ENCODE data around the gene LTBP3. TPM values are rescaled to one million over a fixed set of nuclear protein-coding genes. Genes with fewer than 3 reads are reported as not detected.

The LTBP3 gene
- polyA plus RNA-seq, 1 of the 3 experiments (the other 2 are of a cell fraction) = 167 TPM

DNA sequence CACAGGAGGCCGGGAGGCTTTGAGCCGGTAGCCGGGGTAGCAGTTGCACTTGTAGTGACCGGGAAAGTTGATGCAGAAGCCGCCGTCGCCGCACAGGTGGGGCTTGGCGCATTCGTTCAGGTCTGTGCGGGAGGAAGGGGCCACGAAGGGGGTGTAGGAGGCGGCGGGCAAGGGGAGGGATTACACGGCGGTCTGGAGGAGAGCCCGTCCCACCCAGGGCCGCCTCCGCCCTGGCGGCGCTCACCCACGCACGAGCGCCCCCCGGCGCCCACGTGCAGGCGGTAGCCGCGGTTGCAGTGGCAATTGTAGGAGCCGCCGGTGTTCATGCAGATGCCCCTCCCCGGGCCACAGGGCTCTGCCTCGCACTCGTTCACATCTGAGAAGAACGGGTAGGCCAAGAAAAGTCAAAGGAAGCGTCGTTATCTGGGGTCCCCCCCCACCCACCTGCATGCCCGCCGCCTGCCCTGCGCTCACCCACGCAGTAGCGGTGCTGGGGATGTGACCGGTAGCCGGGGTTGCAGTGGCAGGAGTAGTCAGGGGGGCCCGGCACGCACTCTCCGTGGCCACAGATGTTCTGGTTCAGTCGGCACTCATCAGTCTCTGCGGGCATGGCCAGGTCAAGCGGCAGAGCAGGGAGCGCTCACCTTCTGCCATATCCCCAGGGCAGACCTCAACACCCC, 10.6 kb downstream of the LTBP3 start:
- H3K9me2 ChIP-seq = no peaks in the 10 kb centered on the region
- H3K79me2 ChIP-seq (ENCODE audit: insufficient read depth) = peaks cover 12% of the 10 kb centered on the region; the same call in 1 of the 2 replicates
- H3F3A ChIP-seq (replicated peaks; ENCODE audit: insufficient read depth) = peaks cover 2% of the 10 kb centered on the region
- no peaks in the 10 kb centered on the region for H3K27me3 ChIP-seq (ENCODE audit: insufficient read depth)
- no peak overlapping the region for H3K9ac ChIP-seq
- POLR2A ChIA-PET = no interaction called here
- no peaks in the 10 kb centered on the region for H3K9me3 ChIP-seq
- 97% methylated on average over 44 of the region's 52 CpGs for WGBS (ENCODE audit: low lambda C conversion rate)
- DNase-seq = no peak
- H3K36me3 ChIP-seq (replicated peaks in 1 of 2; ENCODE audit: control insufficient read depth in 1 of 2, insufficient read depth in 2 of 2, low read length in 1 of 2) = peaks cover 27 to 57% of the 10 kb centered on the region in 2 experiments
- H3K27ac ChIP-seq (ENCODE audit: low read depth in 2 of 2, low read length in 1 of 2) = no peak overlapping the region
- H4K20me1 ChIP-seq (ENCODE audit: insufficient read depth) = 0 out of 2 replicates have a peak, but pooled peaks cover 7% of the 10 kb centered on the region
- H3K4me2 ChIP-seq = no peak overlapping the region
- H2AFZ ChIP-seq (ENCODE audit: low read depth) = no peak overlapping the region
- no peak overlapping the region for H3K4me3 ChIP-seq (ENCODE audit: low read depth in 2 of 2, low read length in 1 of 2)
- TF ChIP-seq RCOR1 (IDR thresholded peaks at IDR 0.05; ENCODE audit: low read length) = no peak
- TF ChIP-seq EP300 (IDR thresholded peaks at IDR 0.05; ENCODE audit: borderline replicate concordance in 1 of 2, low read depth in 1 of 2, low read length in 1 of 2) = no peak
- TF ChIP-seq, protein P1, sequence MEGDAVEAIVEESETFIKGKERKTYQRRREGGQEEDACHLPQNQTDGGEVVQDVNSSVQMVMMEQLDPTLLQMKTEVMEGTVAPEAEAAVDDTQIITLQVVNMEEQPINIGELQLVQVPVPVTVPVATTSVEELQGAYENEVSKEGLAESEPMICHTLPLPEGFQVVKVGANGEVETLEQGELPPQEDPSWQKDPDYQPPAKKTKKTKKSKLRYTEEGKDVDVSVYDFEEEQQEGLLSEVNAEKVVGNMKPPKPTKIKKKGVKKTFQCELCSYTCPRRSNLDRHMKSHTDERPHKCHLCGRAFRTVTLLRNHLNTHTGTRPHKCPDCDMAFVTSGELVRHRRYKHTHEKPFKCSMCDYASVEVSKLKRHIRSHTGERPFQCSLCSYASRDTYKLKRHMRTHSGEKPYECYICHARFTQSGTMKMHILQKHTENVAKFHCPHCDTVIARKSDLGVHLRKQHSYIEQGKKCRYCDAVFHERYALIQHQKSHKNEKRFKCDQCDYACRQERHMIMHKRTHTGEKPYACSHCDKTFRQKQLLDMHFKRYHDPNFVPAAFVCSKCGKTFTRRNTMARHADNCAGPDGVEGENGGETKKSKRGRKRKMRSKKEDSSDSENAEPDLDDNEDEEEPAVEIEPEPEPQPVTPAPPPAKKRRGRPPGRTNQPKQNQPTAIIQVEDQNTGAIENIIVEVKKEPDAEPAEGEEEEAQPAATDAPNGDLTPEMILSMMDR (IDR thresholded peaks at IDR 0.05) = no peak
- TF ChIP-seq, protein P2, sequence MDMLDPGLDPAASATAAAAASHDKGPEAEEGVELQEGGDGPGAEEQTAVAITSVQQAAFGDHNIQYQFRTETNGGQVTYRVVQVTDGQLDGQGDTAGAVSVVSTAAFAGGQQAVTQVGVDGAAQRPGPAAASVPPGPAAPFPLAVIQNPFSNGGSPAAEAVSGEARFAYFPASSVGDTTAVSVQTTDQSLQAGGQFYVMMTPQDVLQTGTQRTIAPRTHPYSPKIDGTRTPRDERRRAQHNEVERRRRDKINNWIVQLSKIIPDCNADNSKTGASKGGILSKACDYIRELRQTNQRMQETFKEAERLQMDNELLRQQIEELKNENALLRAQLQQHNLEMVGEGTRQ (IDR thresholded peaks at IDR 0.05; ENCODE audit: borderline replicate concordance, low read depth, low read length) = no peak
- no peak for TF ChIP-seq FOSL2 (IDR thresholded peaks at IDR 0.05; ENCODE audit: borderline replicate concordance, low read depth)
- no peak for TF ChIP-seq CHD2 (IDR thresholded peaks at IDR 0.05; ENCODE audit: low read length, partially characterized antibody)
- TF ChIP-seq, protein P3, sequence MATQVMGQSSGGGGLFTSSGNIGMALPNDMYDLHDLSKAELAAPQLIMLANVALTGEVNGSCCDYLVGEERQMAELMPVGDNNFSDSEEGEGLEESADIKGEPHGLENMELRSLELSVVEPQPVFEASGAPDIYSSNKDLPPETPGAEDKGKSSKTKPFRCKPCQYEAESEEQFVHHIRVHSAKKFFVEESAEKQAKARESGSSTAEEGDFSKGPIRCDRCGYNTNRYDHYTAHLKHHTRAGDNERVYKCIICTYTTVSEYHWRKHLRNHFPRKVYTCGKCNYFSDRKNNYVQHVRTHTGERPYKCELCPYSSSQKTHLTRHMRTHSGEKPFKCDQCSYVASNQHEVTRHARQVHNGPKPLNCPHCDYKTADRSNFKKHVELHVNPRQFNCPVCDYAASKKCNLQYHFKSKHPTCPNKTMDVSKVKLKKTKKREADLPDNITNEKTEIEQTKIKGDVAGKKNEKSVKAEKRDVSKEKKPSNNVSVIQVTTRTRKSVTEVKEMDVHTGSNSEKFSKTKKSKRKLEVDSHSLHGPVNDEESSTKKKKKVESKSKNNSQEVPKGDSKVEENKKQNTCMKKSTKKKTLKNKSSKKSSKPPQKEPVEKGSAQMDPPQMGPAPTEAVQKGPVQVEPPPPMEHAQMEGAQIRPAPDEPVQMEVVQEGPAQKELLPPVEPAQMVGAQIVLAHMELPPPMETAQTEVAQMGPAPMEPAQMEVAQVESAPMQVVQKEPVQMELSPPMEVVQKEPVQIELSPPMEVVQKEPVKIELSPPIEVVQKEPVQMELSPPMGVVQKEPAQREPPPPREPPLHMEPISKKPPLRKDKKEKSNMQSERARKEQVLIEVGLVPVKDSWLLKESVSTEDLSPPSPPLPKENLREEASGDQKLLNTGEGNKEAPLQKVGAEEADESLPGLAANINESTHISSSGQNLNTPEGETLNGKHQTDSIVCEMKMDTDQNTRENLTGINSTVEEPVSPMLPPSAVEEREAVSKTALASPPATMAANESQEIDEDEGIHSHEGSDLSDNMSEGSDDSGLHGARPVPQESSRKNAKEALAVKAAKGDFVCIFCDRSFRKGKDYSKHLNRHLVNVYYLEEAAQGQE (IDR thresholded peaks at IDR 0.05; ENCODE audit: low read depth, low read length) = no peak
- no peak for TF ChIP-seq TAF1 (IDR thresholded peaks at IDR 0.05; ENCODE audit: borderline replicate concordance, low read depth, low read length)
- TF ChIP-seq MEF2A (IDR thresholded peaks at IDR 0.05; ENCODE audit: borderline replicate concordance, low read depth) = no peak
- no peak for TF ChIP-seq RAD21 (IDR thresholded peaks at IDR 0.05; ENCODE audit: low read length)
- TF ChIP-seq, protein P4, sequence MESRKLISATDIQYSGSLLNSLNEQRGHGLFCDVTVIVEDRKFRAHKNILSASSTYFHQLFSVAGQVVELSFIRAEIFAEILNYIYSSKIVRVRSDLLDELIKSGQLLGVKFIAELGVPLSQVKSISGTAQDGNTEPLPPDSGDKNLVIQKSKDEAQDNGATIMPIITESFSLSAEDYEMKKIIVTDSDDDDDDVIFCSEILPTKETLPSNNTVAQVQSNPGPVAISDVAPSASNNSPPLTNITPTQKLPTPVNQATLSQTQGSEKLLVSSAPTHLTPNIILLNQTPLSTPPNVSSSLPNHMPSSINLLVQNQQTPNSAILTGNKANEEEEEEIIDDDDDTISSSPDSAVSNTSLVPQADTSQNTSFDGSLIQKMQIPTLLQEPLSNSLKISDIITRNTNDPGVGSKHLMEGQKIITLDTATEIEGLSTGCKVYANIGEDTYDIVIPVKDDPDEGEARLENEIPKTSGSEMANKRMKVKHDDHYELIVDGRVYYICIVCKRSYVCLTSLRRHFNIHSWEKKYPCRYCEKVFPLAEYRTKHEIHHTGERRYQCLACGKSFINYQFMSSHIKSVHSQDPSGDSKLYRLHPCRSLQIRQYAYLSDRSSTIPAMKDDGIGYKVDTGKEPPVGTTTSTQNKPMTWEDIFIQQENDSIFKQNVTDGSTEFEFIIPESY (IDR thresholded peaks at IDR 0.05; ENCODE audit: borderline replicate concordance, low read depth) = no peak
- TF ChIP-seq GABPA (IDR thresholded peaks at IDR 0.05; ENCODE audit: low read depth) = no peak
- no peak for TF ChIP-seq NFIC (IDR thresholded peaks at IDR 0.05; ENCODE audit: borderline replicate concordance)
- TF ChIP-seq TEAD4 (IDR thresholded peaks at IDR 0.05; ENCODE audit: borderline replicate concordance, insufficient read depth) = no peak
- TF ChIP-seq GATA2 (CRISPR knock-in tag; IDR thresholded peaks at IDR 0.05) = no peak
- TF ChIP-seq JUND (IDR thresholded peaks at IDR 0.05) = no peak
- no peak for TF ChIP-seq EZH2phosphoT487 (IDR thresholded peaks at IDR 0.05; ENCODE audit: borderline replicate concordance, low read depth)
- no peak for TF ChIP-seq NRF1 (IDR thresholded peaks at IDR 0.05; ENCODE audit: low read depth, low read length)
- no peak for TF ChIP-seq SMC3 (IDR thresholded peaks at IDR 0.05; ENCODE audit: low read depth, low read length)
- H3K4me1 ChIP-seq (ENCODE audit: control insufficient read depth in 1 of 2, insufficient read depth in 2 of 2, low read depth in 1 of 2, low read length in 1 of 2) = peaks cover 0 to 4% of the 10 kb centered on the region in 2 experiments; a peak in 1 of 4 replicates
- CTCF ChIA-PET = interaction anchor here (0.8 to 13.1 kb wide), 4 partner anchors 6 to 39 kb away, joined by 3 to 295 read pairs (median 46); partner anchors contain the start of genes EHBP1L1, FAM89B and ZNRD2
